Measurements from ENCODE around the gene OR1L1. TPM values are rescaled to one million over a fixed set of nuclear protein-coding genes. Genes with fewer than 3 reads are reported as not detected.

The OR1L1 gene
- total RNA-seq, 4 donors from 2014 or later = not detected

DNA sequence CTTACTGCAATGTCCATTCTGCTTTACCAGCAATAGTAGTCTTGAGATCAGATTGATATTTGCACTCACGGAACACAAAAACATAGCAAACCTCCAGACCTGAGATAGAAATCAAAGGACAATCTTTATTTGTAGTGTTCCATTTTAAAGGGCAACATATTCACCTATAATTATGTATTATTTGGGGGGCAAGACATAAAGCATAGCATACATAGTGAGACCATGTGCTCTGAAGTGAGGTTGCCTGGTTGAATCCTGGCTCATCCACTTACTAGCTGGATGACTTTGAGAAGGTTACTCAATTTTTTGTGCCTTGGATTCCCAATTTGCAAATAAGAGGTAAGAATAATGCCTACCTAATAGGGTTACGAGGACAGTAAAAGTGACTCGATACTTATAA, 4.0 kb upstream of the OR1L1 start, which contains the start of gene OR1B1:
Gene OR1B1, minus strand, starts transcription at position 101 of the 400 bp plus-strand sequence.
- 91 to 95% methylated on average over 3 of the region's 3 CpGs for WGBS, 2 donors
- Histone ChIP-seq H3K9me3 (no peaks in the 10 kb centered on the region), H3K4me1 (no peaks in the 10 kb centered on the region), H3K27me3 (no peaks in the 10 kb centered on the region), H3K4me3 (replicated peaks in 1 of 3) (no peak within 1 kb of the TSS), H3K27ac (no peak within 1 kb of the TSS), H3K36me3 (no peaks in the 10 kb centered on the region)
- no peak for TF ChIP-seq POLR2A (IDR thresholded peaks at IDR 0.05)
- TF ChIP-seq, protein P1, sequence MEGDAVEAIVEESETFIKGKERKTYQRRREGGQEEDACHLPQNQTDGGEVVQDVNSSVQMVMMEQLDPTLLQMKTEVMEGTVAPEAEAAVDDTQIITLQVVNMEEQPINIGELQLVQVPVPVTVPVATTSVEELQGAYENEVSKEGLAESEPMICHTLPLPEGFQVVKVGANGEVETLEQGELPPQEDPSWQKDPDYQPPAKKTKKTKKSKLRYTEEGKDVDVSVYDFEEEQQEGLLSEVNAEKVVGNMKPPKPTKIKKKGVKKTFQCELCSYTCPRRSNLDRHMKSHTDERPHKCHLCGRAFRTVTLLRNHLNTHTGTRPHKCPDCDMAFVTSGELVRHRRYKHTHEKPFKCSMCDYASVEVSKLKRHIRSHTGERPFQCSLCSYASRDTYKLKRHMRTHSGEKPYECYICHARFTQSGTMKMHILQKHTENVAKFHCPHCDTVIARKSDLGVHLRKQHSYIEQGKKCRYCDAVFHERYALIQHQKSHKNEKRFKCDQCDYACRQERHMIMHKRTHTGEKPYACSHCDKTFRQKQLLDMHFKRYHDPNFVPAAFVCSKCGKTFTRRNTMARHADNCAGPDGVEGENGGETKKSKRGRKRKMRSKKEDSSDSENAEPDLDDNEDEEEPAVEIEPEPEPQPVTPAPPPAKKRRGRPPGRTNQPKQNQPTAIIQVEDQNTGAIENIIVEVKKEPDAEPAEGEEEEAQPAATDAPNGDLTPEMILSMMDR (IDR thresholded peaks at IDR 0.05) = no peak
- no peak for DNase-seq
- intact Hi-C loops (cut with DNase I) = no loop called here

DNA sequence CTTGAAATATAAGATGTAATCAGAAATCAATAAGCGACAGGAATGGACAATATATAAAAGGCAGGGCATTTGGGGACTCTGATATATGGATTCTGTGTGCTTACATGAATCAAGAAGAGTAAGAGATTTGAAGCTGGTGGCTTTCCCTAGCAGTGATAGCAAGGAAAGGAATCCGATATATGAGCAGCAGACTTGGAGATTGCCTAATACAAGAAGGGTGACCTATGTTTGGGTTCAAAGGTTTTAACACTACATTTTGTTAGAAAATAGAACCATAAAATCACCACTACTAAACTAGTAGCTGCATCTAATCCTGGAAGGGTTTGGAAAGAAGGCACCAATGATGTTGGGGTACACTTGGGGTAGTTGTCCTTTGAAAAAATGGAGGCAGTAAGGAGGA, 11.0 kb downstream of the OR1L1 start:
- no peak overlapping the region for H3K27ac ChIP-seq
- TF ChIP-seq POLR2A (IDR thresholded peaks at IDR 0.05) = no peak
- H3K4me3 ChIP-seq (replicated peaks in 1 of 3) = no peak overlapping the region
- DNase-seq = no peak
- 93 to 94% methylated on average over 2 of the region's 2 CpGs for WGBS, 2 donors
- no peaks in the 10 kb centered on the region for H3K36me3 ChIP-seq
- no peaks in the 10 kb centered on the region for H3K4me1 ChIP-seq
- intact Hi-C loops (cut with DNase I) = no loop called here
- no peaks in the 10 kb centered on the region for H3K9me3 ChIP-seq
- H3K27me3 ChIP-seq = no peaks in the 10 kb centered on the region

DNA sequence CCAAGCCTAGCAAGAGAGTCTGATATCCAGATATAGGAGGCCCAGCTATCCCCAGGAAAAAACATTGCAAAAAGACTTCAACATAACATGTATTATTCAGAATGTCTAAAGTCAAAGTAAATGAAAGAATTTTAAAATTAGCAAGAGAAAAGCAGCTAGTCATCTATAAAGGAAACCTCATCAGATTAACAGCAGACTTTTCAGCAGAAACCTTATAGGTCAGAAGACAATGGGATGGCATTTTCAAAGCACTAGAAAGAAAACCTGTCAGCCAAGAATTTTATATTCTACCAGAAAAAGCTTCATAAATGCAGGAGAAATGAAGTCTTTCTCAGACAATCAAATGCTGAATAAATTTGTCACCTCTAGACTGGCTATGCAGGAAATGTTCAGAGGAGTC, 23.3 kb downstream of the OR1L1 start:
- no peak overlapping the region for H3K4me3 ChIP-seq (replicated peaks in 1 of 3)
- H3K36me3 ChIP-seq = no peaks in the 10 kb centered on the region
- intact Hi-C loops (cut with DNase I) = no loop called here
- H3K4me1 ChIP-seq = no peaks in the 10 kb centered on the region
- H3K27ac ChIP-seq = no peak overlapping the region
- H3K27me3 ChIP-seq = no peaks in the 10 kb centered on the region
- no peak for DNase-seq
- TF ChIP-seq, protein P1 (IDR thresholded peaks at IDR 0.05) = no peak
- TF ChIP-seq POLR2A (IDR thresholded peaks at IDR 0.05) = no peak
- no peaks in the 10 kb centered on the region for H3K9me3 ChIP-seq

DNA sequence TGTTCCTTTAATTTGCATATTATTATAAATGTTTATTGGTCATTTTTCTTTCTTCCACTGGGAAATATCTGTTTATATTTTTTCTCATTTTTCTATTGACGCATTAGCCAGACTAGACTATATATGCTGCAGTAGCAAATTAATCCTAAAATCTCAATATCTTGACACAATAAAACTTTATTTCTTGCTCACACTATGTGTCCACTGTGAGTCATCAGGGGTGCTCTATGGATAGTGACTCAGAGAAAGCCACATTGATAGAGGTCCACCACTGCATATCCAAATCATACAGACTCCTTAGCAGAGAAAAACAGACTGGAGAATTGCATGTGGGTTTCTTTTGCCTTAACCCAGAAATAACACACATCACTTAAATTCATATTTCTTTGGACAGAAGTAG, 34.2 kb downstream of the OR1L1 start:
- Histone ChIP-seq H3K36me3 (no peaks in the 10 kb centered on the region), H3K4me3 (replicated peaks in 1 of 3) (no peak overlapping the region), H3K9me3 (no peaks in the 10 kb centered on the region), H3K27ac (no peak overlapping the region), H3K27me3 (no peaks in the 10 kb centered on the region), H3K4me1 (no peaks in the 10 kb centered on the region)
- intact Hi-C loops (cut with DNase I) = no loop called here
- 92 to 94% methylated on average over 1 of the region's 1 CpG for WGBS, 2 donors
- DNase-seq = no peak
- TF ChIP-seq POLR2A (IDR thresholded peaks at IDR 0.05) = no peak
- TF ChIP-seq, protein P1 (IDR thresholded peaks at IDR 0.05) = no peak

Other genes with a start within 250 kb of the OR1L1 start
- not detected for gene OR1J1, start 183.8 kb upstream of the OR1L1 start, total RNA-seq
- gene OR1J2, start 150.9 kb upstream of the OR1L1 start, total RNA-seq = not detected
- gene OR1J4, start 142.6 kb upstream of the OR1L1 start, total RNA-seq = not detected
- gene OR1N1, start 134.4 kb upstream of the OR1L1 start, total RNA-seq = not detected
- not detected for gene OR1N2, start 108.6 kb upstream of the OR1L1 start, total RNA-seq
- 1 to 10 TPM in 1 of 4 donors, under 1 TPM in 2, not detected in 1; 0.45 to 1.0 (median 0.94) TPM for gene OR1L8, start 78.3 kb upstream of the OR1L1 start, total RNA-seq
- gene OR1Q1, start 47.0 kb upstream of the OR1L1 start, total RNA-seq = not detected
- 1 to 10 TPM in 2 of 4 donors, under 1 TPM in 1, not detected in 1; 0.67 to 2.0 (median 1.1) TPM for gene OR1B1, start 4.1 kb upstream of the OR1L1 start, total RNA-seq
- not detected for gene OR1L3, start 13.4 kb downstream of the OR1L1 start, total RNA-seq
- not detected for gene OR1L4, start 62.3 kb downstream of the OR1L1 start, total RNA-seq
- not detected for gene OR1L6, start 80.6 kb downstream of the OR1L1 start, total RNA-seq
- not detected for gene OR5C1, start 127.2 kb downstream of the OR1L1 start, total RNA-seq
- not detected for gene OR1K1, start 138.4 kb downstream of the OR1L1 start, total RNA-seq
- gene PDCL, start 166.9 kb downstream of the OR1L1 start, total RNA-seq = 10 to 100 TPM; 17.5 to 31.6 (median 21.1) TPM
- gene RC3H2, start 243.6 kb downstream of the OR1L1 start, total RNA-seq = 10 to 100 TPM; 43.1 to 91.2 (median 52.9) TPM